Suprapubic skin (tissue), 4 donors: Measurements from ENCODE around the gene GRIN3B. TPM values are rescaled to one million over a fixed set of nuclear protein-coding genes. Genes with fewer than 3 reads are reported as not detected.

Experiments used
- DNase-seq, 2 donors: peaks; one replicate each; pipeline ENCODE4 v3.0.0-alpha.2; 2019; ENCODE audit warnings: low spot score in 2 of 2
- H3K27ac ChIP-seq: fragments of 200-600 bp; sonication (generic); one replicate; pipeline ENCODE4 v1.5.1; 2019
- H3K27me3 ChIP-seq: fragments of 200-600 bp; sonication (generic); one replicate; pipeline ENCODE4 v1.5.1; 2019
- H3K36me3 ChIP-seq: fragments of 200-600 bp; sonication (generic); one replicate; pipeline ENCODE4 v1.5.1; 2019
- H3K4me1 ChIP-seq: fragments of 200-600 bp; sonication (generic); one replicate; pipeline ENCODE4 v1.5.1; 2019
- H3K4me3 ChIP-seq: fragments of 200-600 bp; sonication (generic); one replicate; pipeline ENCODE4 v1.5.1; 2019; ENCODE audit warnings: mild to moderate bottlenecking
- H3K9me3 ChIP-seq: fragments of 200-600 bp; sonication (generic); one replicate; pipeline ENCODE4 v1.5.1; 2019
- CTCF ChIP-seq, 2 donors: fragments of 200-600 bp in 1 of 2; fragments of 450-650 bp in 1 of 2; sonication (generic) in 1 of 2; IDR thresholded peaks; one replicate each; pipeline ENCODE4 v1.5.1; 2016 to 2019; ENCODE audit warnings: antibody characterized with exemption in 2 of 2, mild to moderate bottlenecking in 1 of 2, moderate library complexity in 1 of 2
- EP300 ChIP-seq: sonication (generic); formaldehyde crosslinking; IDR thresholded peaks from one replicate; pipeline ENCODE4 v1.6.1; 2017; ENCODE audit warnings: antibody characterized with exemption
- POLR2A ChIP-seq, 2 donors: fragments of 450-650 bp; IDR thresholded peaks; one replicate each; pipeline ENCODE4 v1.6.1; 2017; ENCODE audit warnings: antibody characterized with exemption in 2 of 2, mild to moderate bottlenecking in 2 of 2, moderate library complexity in 2 of 2
- POLR2AphosphoS5 ChIP-seq, 3 donors: sonication (generic); formaldehyde crosslinking; IDR thresholded peaks; one replicate each; pipeline ENCODE4 v1.6.1; 2017; ENCODE audit warnings: antibody characterized with exemption in 3 of 3
- WGBS: methylation state at CpG from one replicate; pipeline ENCODE4 v1.1.5; 2018; 5-methylcytosine and 5-hydroxymethylcytosine counted together
- total RNA-seq, 4 donors: library from RNA; depleted of rRNA; stranded (reverse); fragments of >200 nt; gene quantifications; one replicate each; pipeline ENCODE4 v1.1.0, GENCODE V29; 2016

GRIN3B gene
- total RNA-seq, 4 donors from 2014 or later, result 0.13 to 1.1 TPM; not detected in 2

GRCh38 chr19:974564-975257 is 25.5 kb upstream of the GRIN3B start:
- Histone ChIP-seq H3K9me3 (no peaks in the 10 kb centered on the region), H3K36me3 (peaks cover 21% of the 10 kb centered on the region), H3K4me1 (peaks cover 4% of the 10 kb centered on the region), H3K4me3 (no peak overlapping the region), H3K27ac (no peak overlapping the region), H3K27me3 (no peaks in the 10 kb centered on the region)
- no peak for TF ChIP-seq CTCF (IDR thresholded peaks at IDR 0.05)
- no peak for TF ChIP-seq POLR2AphosphoS5 (IDR thresholded peaks at IDR 0.05)
- TF ChIP-seq EP300, result no peak
- no peak for TF ChIP-seq POLR2A (IDR thresholded peaks at IDR 0.05)
- no peak for DNase-seq
- 85% methylated on average over 18 of the region's 37 CpGs for WGBS

- peaks cover 10% of the 10 kb centered on the region for H3K4me1 ChIP-seq
- 70% methylated on average over 2 of the region's 10 CpGs for WGBS
- H3K36me3 ChIP-seq, result peaks cover 9% of the 10 kb centered on the region
- no peaks in the 10 kb centered on the region for H3K27me3 ChIP-seq
- no peak overlapping the region for H3K4me3 ChIP-seq
- H3K9me3 ChIP-seq, result no peaks in the 10 kb centered on the region
- H3K27ac ChIP-seq, result no peak overlapping the region
- TF ChIP-seq POLR2A (IDR thresholded peaks at IDR 0.05) (no peak), POLR2AphosphoS5 (IDR thresholded peaks at IDR 0.05) (no peak), CTCF (IDR thresholded peaks at IDR 0.05) (no peak), EP300 (no peak)
- no peak for DNase-seq
Observed at GRCh38 chr19:976476-976875, 23.7 kb upstream of the GRIN3B start.

- TF ChIP-seq POLR2AphosphoS5 (IDR thresholded peaks at IDR 0.05) (no peak), CTCF (IDR thresholded peaks at IDR 0.05) (no peak), POLR2A (IDR thresholded peaks at IDR 0.05) (no peak), EP300 (no peak)
- Histone ChIP-seq H3K9me3 (no peaks in the 10 kb centered on the region), H3K27me3 (no peaks in the 10 kb centered on the region), H3K4me3 (no peak overlapping the region), H3K36me3 (peaks cover 3% of the 10 kb centered on the region), H3K27ac (no peak overlapping the region), H3K4me1 (peaks cover 10% of the 10 kb centered on the region)
- DNase-seq, result no peak
- WGBS, result 80% methylated on average over 23 of the region's 24 CpGs
Observed at GRCh38 chr19:977058-977464, 23.2 kb upstream of the GRIN3B start.

GRCh38 chr19:979318-979741 is 20.9 kb upstream of the GRIN3B start:
- no peak for TF ChIP-seq POLR2A (IDR thresholded peaks at IDR 0.05)
- no peak for TF ChIP-seq CTCF (IDR thresholded peaks at IDR 0.05)
- TF ChIP-seq POLR2AphosphoS5 (IDR thresholded peaks at IDR 0.05), result no peak
- TF ChIP-seq EP300, result no peak
- no peak overlapping the region for H3K27ac ChIP-seq
- H3K4me1 ChIP-seq, result peaks cover 27% of the 10 kb centered on the region
- DNase-seq, result no peak
- no peaks in the 10 kb centered on the region for H3K27me3 ChIP-seq
- WGBS, result 47% methylated on average over 12 of the region's 19 CpGs
- H3K4me3 ChIP-seq, result no peak overlapping the region
- no peaks in the 10 kb centered on the region for H3K36me3 ChIP-seq
- H3K9me3 ChIP-seq, result no peaks in the 10 kb centered on the region

- TF ChIP-seq CTCF (IDR thresholded peaks at IDR 0.05), result no peak
- TF ChIP-seq POLR2AphosphoS5 (IDR thresholded peaks at IDR 0.05), result no peak
- TF ChIP-seq EP300, result no peak
- TF ChIP-seq POLR2A (IDR thresholded peaks at IDR 0.05), result no peak
- peaks cover 36% of the 10 kb centered on the region for H3K4me1 ChIP-seq
- no peaks in the 10 kb centered on the region for H3K9me3 ChIP-seq
- DNase-seq, result no peak
- no peaks in the 10 kb centered on the region for H3K27me3 ChIP-seq
- H3K27ac ChIP-seq, result no peak overlapping the region
- H3K4me3 ChIP-seq, result no peak overlapping the region
- 68% methylated on average over 4 of the region's 32 CpGs for WGBS
- no peaks in the 10 kb centered on the region for H3K36me3 ChIP-seq
Observed at GRCh38 chr19:980133-980998, 19.9 kb upstream of the GRIN3B start.
